Endothelial cell (in vitro differentiated cells): Measurements from ENCODE around the gene AKNA. TPM values are rescaled to one million over a fixed set of nuclear protein-coding genes. Genes with fewer than 3 reads are reported as not detected.
A peak's percentile ranks its signal among the peaks of the same experiment; 100 is the strongest.

Experiments used
- DNase-seq: peaks from one replicate; pipeline ENCODE4 v3.0.0; 2021; ENCODE audit warnings: low spot score
- H3K27ac Mint-ChIP-seq: one replicate; pipeline ENCODE4 v1.8.0; 2021; ENCODE audit warnings: mixed read lengths, inconsistent platforms; ENCODE audit not compliant: unreplicated experiment
- H3K27me3 Mint-ChIP-seq: one replicate; pipeline ENCODE4 v1.8.0; 2021; ENCODE audit warnings: mild to moderate bottlenecking, moderate library complexity, mixed read lengths, inconsistent platforms; ENCODE audit not compliant: unreplicated experiment
- H3K36me3 Mint-ChIP-seq: one replicate; pipeline ENCODE4 v1.8.0; 2021; ENCODE audit warnings: mild to moderate bottlenecking, low read depth, mixed read lengths, inconsistent platforms; ENCODE audit not compliant: unreplicated experiment
- H3K4me1 Mint-ChIP-seq: one replicate; pipeline ENCODE4 v1.8.0; 2021; ENCODE audit warnings: mild to moderate bottlenecking, mixed read lengths, inconsistent platforms; ENCODE audit not compliant: unreplicated experiment
- H3K4me3 Mint-ChIP-seq: one replicate; pipeline ENCODE4 v1.8.0; 2021; ENCODE audit warnings: mild to moderate bottlenecking, mixed read lengths, inconsistent platforms; ENCODE audit not compliant: unreplicated experiment
- H3K9me3 Mint-ChIP-seq: one replicate; pipeline ENCODE4 v1.8.0; 2021; ENCODE audit warnings: mixed read lengths, inconsistent platforms; ENCODE audit not compliant: unreplicated experiment
- total RNA-seq: library from RNA; stranded (reverse); fragmentation: NEBNext Ultra II Directional; extraction: Animal tissue kit (Norgen Biotek cat#: 25700); gene quantifications from one replicate; pipeline ENCODE4 v1.2.1, GENCODE V29; 2021; ENCODE audit not compliant: unreplicated experiment
- TF ChIP-seq, protein P1 (sequence below): fragments of 200-600 bp; sonication (generic); IDR thresholded peaks from one replicate; pipeline ENCODE4 v1.5.0; 2021; ENCODE audit warnings: antibody characterized with exemption; ENCODE audit not compliant: unreplicated experiment

AKNA gene
- total RNA-seq, 1 donor from 2014 or later, result 79.1 TPM

DNA sequence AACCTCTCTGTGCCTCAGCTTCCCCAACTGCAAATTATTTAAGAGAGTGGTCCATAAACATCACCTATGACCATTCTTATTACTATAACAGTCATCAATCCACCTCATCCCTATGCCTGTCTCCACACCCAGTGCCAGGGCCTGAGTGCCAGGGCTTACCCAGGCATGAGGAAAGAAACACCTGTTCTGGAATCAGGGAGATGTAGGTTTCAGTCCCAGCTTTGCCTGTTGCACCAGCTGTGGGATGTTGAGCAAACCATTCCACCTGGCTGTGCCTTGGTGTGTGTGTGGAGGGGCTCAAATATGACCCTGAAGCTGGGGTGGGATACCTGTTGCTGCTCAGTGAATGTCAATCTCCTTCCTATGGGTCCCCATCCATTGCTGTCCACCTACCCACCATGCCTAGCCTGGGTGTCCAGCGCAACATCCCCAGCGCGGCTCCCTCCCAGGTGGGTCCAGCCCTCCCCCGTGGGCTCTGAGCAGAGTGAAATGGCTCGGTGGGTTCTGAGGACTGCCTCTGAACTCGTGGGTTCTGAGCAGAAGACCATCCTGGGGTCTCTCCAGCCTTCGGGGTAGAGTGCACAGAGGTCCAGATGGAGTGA lies 16.3 kb downstream of the AKNA start:
- no peak for DNase-seq
- peaks cover 62% of the 10 kb centered on the region for H3K4me1 Mint-ChIP-seq
- TF ChIP-seq, protein P1, sequence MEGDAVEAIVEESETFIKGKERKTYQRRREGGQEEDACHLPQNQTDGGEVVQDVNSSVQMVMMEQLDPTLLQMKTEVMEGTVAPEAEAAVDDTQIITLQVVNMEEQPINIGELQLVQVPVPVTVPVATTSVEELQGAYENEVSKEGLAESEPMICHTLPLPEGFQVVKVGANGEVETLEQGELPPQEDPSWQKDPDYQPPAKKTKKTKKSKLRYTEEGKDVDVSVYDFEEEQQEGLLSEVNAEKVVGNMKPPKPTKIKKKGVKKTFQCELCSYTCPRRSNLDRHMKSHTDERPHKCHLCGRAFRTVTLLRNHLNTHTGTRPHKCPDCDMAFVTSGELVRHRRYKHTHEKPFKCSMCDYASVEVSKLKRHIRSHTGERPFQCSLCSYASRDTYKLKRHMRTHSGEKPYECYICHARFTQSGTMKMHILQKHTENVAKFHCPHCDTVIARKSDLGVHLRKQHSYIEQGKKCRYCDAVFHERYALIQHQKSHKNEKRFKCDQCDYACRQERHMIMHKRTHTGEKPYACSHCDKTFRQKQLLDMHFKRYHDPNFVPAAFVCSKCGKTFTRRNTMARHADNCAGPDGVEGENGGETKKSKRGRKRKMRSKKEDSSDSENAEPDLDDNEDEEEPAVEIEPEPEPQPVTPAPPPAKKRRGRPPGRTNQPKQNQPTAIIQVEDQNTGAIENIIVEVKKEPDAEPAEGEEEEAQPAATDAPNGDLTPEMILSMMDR, result no peak
- H3K9me3 Mint-ChIP-seq, result no peaks in the 10 kb centered on the region
- H3K4me3 Mint-ChIP-seq, result no peak overlapping the region
- peak overlapping the region; percentile 85 for H3K27ac Mint-ChIP-seq
- peaks cover 25% of the 10 kb centered on the region for H3K36me3 Mint-ChIP-seq
- peaks cover 7% of the 10 kb centered on the region for H3K27me3 Mint-ChIP-seq

DNA sequence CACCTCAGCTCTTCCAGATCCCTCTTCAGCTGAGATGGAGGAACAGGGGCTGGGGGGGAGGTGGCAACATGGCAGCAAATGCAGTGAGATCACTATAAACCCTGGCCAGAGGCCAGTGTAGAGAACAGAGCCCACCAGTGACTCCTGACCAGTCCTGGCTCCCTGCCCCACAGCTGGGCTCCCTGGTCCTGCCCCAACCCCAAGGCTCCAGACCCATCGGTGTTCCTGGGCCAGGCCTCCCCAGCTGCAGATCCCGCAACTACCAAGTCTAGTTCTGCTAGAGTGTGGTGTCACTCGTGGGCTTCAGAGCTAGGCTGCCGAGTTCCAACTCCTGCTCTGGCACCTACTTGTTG lies 16.8 kb downstream of the AKNA start:
- peaks cover 25% of the 10 kb centered on the region for H3K36me3 Mint-ChIP-seq
- H3K27me3 Mint-ChIP-seq, result peaks cover 7% of the 10 kb centered on the region
- DNase-seq, result no peak
- H3K9me3 Mint-ChIP-seq, result no peaks in the 10 kb centered on the region
- TF ChIP-seq, protein P1, result no peak
- no peak overlapping the region for H3K4me3 Mint-ChIP-seq
- H3K27ac Mint-ChIP-seq, result peak overlapping the region; percentile 48
- peaks cover 65% of the 10 kb centered on the region for H3K4me1 Mint-ChIP-seq

DNA sequence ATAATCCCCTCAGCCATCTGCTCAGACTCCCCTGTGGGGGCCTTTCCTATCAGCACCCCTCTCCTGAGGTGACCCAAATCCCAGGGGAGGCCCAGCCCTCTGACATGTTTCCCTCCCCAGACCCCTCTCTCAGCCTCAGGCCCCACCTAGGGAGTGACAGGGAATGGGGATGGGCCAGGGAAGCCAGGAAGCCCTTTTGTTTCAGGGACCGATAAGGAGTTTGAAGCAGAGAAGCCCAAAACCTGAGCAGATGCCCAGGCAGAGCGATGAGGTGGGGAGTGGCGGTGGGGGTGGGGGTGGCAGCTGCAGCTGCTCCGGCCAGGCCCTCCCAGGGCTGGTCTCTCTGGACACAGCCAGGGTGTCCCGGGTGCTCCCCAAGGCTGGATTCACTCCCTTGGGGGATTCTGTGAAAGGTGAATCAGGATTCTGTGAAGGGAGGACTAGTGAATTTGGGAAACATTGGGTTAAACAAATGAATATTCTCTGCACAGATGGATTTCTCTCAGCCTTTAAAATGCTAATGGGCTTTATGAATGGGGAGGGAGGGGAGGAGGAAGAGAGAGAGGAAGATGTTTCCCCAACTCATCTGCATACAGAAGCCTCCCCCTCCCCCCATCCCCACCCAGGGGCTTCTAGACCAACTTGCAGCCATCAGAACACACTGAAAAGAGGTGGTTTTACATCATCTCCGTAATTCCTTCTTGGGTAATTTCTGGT lies 17.4 kb downstream of the AKNA start:
- H3K27ac Mint-ChIP-seq, result peak overlapping the region; percentile 57
- no peak for DNase-seq
- H3K4me1 Mint-ChIP-seq, result peaks cover 62% of the 10 kb centered on the region
- no peak overlapping the region for H3K4me3 Mint-ChIP-seq
- peaks cover 7% of the 10 kb centered on the region for H3K27me3 Mint-ChIP-seq
- H3K9me3 Mint-ChIP-seq, result no peaks in the 10 kb centered on the region
- peaks cover 22% of the 10 kb centered on the region for H3K36me3 Mint-ChIP-seq
- TF ChIP-seq, protein P1, result no peak

DNA sequence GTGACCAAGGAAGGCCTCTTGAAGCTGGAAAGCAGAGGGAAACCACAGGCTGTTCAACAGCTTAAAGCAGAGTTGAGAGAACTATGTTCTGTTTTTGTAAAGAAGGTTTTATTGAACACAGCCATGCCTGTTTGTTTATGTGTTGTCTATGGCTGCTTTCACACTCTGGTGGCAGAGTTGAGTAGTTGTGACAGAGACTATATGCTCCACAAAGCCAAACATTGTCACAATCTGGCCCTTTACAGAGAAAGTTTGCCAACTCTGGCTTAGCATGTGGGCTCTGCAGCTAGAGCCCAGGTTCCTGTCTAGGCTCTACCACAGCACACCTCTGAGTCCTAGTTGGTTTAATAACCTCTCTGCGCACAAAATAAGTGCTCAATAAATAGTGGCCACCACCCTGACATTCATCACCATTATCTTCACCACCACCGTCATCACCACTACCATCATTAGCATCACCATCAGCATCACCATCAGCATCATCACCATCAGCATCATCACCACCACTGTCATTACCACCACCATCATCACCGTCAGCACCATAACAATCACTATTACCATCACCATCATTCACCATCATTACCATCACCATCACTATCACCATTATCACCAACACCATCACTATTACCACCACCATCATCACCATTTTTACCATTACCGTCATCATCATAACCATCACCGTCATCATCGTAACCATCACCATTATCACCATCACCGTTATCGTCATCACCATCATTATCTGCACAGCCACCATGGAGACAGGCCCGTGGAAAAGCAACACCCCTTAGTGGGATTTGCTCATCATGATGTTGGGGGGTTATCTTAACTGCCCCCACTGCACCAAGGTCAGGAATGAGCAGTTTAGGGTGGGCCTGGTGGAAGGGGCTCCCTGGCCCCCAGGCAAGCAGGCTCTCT lies 18.3 kb downstream of the AKNA start:
- Mint-ChIP-seq H3K27ac (peak overlapping the region; percentile 28), H3K27me3 (peaks cover 5% of the 10 kb centered on the region), H3K4me1 (peaks cover 53% of the 10 kb centered on the region), H3K36me3 (peaks cover 18% of the 10 kb centered on the region), H3K4me3 (peak overlapping the region; percentile 35), H3K9me3 (no peaks in the 10 kb centered on the region)
- TF ChIP-seq, protein P1, result no peak
- DNase-seq, result no peak
